Testis (tissue), 2 donors: ENCODE measurements around the gene EPHA3.

Source experiments
- POLR2A ChIP-seq: fragments of 450-650 bp; IDR thresholded peaks from one replicate; pipeline ENCODE4 v1.6.1; 2017; ENCODE audit warnings: antibody characterized with exemption, mild to moderate bottlenecking, moderate library complexity
- TF ChIP-seq, protein P1 (sequence below), 3 experiments: fragments of 450-650 bp in 2 of 3; fragments of 200-600 bp in 1 of 3; sonication (generic) in 1 of 3; IDR thresholded peaks; one replicate each; pipeline ENCODE4 v1.5.1; 2016 to 2019; ENCODE audit warnings: antibody characterized with exemption in 3 of 3, mild to moderate bottlenecking in 2 of 3, moderate library complexity in 1 of 3

DNA sequence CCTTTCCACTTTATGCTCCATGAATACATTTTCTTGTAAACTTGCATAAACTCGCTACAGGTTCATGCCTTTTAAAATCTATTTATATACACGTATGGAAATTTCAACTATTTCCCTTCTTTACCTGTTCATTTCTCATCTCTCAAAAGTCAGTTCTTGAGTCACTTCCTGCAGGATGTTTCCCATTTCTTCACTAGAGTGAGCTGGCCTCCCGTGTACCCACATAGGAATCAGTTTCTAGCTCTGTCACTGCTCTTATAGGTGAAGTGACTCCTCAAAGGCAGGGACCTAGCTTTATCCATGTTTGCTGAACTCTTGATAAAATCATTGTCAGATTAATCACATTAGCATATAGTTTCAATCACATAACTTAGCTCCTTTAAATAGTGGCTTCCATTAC is 259.7 kb downstream of the EPHA3 start:
- no peak for TF ChIP-seq POLR2A
- TF ChIP-seq, protein P1, sequence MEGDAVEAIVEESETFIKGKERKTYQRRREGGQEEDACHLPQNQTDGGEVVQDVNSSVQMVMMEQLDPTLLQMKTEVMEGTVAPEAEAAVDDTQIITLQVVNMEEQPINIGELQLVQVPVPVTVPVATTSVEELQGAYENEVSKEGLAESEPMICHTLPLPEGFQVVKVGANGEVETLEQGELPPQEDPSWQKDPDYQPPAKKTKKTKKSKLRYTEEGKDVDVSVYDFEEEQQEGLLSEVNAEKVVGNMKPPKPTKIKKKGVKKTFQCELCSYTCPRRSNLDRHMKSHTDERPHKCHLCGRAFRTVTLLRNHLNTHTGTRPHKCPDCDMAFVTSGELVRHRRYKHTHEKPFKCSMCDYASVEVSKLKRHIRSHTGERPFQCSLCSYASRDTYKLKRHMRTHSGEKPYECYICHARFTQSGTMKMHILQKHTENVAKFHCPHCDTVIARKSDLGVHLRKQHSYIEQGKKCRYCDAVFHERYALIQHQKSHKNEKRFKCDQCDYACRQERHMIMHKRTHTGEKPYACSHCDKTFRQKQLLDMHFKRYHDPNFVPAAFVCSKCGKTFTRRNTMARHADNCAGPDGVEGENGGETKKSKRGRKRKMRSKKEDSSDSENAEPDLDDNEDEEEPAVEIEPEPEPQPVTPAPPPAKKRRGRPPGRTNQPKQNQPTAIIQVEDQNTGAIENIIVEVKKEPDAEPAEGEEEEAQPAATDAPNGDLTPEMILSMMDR (IDR thresholded peaks at IDR 0.05), result no peak
